ENCODE data around the gene TMEM63A.
A peak's percentile ranks its signal among the peaks of the same experiment; 100 is the strongest.
"Not testable (repeated sequence)": the region's sequence is repeated elsewhere in the genome, so short reads cannot be mapped to it uniquely, and the experiment has no call there.

The TMEM63A gene

GRCh38 chr1:225822655-225823403, 59.4 kb downstream of the TMEM63A start:
- DNase-seq (ENCODE audit: low read depth in 2 of 3, low spot score in 1 of 3): no peak

DNA sequence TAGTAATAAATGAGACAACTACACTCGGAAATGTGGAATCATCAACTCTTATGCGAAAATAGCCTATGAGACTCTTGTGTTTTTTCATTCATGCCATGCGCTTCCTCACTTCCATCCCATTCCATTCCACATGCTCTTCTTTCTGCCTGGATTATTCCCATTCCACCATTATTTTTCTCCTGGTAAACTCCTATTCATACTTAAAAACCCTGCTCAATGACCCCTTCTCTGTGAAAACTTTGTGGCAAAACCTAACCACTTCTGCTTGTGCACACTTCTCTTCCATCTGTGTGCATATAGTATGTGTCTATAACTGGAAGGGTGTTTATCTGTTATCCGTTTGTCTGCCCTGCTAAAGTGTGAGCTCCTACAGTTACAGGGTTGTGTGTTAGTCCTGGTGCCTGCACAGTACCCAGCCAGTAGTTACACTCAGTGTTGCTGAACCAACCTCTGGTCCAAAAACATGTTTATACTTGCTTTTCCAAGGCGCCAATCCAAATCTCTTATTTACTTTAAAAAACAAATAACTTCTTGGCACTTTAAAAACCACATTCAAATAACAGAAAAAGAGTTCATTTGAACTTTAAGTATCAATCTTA, 61.6 kb downstream of the TMEM63A start:
- DNase-seq (ENCODE audit: low read depth in 2 of 3, low spot score in 1 of 3): no peak

GRCh38 chr1:225819346-225820192, 62.6 kb downstream of the TMEM63A start:
- no peak for DNase-seq (ENCODE audit: low read depth in 2 of 3, low spot score in 1 of 3)

DNA sequence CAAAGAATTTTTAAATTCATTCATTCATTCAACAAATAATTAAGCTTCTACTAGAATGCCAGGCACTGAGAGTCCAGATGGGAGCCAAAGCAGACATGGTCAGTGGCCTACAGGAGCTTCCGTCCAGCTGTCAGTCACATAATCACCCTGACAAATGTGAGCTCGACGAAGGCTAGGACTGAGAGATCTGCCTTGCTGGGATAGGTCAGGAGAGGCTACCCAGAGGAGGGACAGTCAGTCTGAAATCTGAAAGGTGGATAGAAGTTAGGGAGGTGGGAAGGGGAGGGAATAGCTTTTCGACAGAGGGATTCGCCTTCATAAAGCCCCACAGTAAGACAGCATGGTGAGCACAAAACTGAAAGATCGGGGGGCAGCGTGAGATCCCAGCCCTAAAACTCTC, 64.0 kb downstream of the TMEM63A start:
- DNase-seq (ENCODE audit: low read depth in 2 of 3, low spot score in 1 of 3): no peak

- no peak for DNase-seq (ENCODE audit: low read depth in 2 of 3, low spot score in 1 of 3)
Observed at GRCh38 chr1:225817611-225818061, 64.5 kb downstream of the TMEM63A start.

GRCh38 chr1:225816643-225817538, 65.3 kb downstream of the TMEM63A start:
- no peak for DNase-seq (ENCODE audit: low read depth in 2 of 3, low spot score in 1 of 3)

DNA sequence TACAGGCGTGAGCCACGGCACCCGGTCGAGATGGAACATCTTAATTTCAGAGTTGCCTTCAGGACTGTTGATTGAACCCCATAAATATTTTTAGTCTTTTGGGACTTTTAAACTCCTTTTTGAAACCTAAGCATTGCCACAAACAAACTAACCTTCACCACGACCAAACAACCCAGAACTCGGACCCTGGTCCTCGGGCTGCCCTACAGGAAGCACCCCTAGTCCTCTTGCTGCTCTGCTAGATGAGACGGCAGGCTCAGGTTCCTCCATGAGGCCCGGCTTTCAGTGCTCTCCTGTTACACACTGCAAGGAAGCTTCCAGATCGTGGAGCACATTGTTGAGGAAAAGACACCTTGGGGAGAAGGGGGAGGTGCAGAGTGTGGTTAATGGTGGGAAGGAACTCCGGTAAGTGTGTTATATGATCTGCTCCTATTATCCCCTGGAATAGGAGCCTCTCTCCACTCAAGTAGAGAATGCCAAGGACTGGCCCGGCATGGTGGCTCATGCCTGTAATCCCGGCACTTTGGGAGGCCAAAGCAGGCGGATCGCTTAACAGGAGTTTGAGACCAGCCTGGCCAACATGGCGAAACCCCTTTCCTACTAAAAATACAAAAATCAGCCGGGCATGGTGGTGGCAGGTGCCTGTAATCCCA, 66.5 kb downstream of the TMEM63A start:
- DNase-seq (ENCODE audit: low read depth in 2 of 3, low spot score in 1 of 3): no peak

DNA sequence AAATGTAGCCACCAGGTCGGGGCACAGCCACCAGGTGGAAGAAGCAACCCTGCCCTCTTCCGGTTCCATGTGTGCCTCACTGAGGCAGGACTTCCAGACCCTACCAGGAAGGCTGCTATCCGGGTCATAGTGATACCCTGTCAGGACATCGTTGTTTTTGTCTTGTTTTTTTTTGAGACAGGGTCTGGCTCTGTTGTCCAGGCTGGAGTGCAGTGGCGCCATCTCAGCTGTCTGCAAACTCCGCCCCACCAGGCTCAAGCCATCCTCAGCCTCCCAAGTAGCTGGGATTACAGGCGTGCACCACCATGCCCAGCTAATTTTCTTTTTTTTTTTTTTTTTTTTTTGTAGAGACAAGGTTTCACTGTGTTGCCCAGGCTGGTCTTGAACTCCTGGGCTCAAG, 67.1 kb downstream of the TMEM63A start:
- DNase-seq (ENCODE audit: low read depth in 2 of 3, low spot score in 1 of 3): not testable (repeated sequence)

DNA sequence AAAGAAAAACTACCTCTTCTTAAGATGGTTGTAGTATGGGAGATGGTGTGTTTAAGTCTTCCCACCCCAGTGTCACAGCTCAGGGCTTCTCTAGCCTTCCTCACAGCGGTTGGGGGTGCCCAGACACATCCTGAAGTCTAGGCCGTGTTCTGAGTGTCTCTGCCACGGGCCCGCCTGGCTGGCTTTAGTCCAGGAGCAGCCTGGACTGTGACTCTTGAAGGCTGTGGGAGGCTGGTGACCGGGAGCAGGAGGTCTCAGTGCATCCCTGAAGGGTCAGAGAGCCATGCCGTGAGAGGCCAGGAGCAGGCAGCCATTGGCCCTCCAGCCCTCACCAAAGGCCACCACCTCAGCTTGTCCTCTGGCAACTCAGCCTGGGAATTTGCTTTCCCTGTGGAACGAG, 67.8 kb downstream of the TMEM63A start:
- no peak for DNase-seq (ENCODE audit: low read depth in 2 of 3, low spot score in 1 of 3)

DNA sequence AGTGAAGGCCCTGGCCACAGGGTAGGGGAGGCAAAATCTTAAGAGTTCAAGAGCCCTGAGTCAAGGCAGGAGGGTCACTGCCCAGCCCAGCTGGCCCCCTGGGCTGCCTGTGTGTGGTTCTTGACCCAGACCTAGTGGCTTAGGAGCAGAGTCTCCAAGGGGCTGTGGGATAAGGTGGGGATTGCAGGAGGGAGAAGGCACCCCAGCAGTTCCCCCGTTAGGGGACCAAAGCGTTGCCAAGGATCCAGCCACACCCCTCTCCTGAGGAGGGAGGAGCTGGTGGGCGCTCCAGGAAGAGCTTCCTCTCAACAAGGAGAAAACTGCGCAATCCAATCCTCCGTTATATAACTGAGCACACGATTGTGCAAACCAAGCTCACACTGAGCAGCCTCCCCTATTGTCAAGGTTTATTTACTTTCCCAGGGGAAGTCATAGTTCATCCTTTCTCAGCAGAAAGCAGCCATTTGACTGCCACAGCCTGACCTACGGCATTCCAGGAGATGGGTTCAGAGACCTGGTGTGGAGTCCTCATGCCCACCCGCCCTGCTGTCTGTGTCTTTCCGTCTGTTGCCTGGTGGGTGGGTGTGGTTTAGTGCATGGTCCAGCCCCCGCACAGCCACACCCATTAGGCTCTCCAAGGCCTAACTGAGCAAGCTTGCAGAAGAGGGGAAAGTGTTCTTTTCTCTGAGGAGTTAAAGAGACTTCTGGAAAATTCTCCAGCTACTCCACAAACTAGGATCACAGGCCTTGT, 68.8 kb downstream of the TMEM63A start:
- DNase-seq (ENCODE audit: low read depth in 2 of 3, low spot score in 1 of 3): no peak

GRCh38 chr1:225812488-225813213, 69.5 kb downstream of the TMEM63A start:
- DNase-seq (ENCODE audit: low read depth in 2 of 3, low spot score in 1 of 3): no peak

DNA sequence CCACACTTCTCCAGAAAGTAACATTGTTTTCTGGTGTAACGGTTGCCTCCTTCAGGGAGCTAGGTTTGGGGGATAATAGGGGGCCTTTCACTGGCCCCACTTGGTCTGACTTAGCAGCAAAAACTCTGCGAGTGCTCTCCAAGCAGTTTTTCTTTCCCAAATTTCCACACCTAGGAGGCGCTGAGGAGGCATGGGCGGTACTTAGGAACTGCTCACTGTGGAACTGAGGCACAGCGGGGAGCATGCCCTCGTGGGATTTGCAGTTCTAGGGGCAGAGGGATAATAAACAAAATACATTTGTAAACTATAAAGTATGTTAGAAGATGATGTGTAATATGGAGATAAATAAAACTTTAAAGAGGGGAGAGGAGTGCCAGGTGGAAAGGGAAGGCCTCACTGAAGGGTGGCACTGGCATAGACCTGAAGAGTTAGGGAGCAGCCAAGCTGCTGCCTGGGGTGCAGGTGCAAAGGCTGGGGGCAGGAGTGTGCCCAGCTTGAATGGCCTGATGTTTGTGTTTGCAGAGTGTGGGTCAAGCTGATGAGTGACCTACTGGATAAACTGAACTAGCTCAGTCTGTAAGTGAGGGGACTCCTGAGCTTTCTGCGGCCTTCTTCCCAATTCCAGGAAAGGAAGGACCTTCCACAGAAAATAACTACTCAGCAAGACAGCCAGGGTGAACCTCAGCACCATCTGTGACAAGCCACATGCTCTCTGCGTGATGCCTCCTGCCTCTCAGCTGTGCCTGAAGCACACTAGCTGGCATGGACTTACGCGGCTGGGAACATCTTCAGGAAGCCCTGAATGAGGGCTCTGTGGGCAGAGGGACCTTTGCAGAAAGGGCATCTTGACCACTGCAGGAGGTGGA, 70.3 kb downstream of the TMEM63A start:
- DNase-seq (ENCODE audit: low read depth in 2 of 3, low spot score in 1 of 3): no peak

DNA sequence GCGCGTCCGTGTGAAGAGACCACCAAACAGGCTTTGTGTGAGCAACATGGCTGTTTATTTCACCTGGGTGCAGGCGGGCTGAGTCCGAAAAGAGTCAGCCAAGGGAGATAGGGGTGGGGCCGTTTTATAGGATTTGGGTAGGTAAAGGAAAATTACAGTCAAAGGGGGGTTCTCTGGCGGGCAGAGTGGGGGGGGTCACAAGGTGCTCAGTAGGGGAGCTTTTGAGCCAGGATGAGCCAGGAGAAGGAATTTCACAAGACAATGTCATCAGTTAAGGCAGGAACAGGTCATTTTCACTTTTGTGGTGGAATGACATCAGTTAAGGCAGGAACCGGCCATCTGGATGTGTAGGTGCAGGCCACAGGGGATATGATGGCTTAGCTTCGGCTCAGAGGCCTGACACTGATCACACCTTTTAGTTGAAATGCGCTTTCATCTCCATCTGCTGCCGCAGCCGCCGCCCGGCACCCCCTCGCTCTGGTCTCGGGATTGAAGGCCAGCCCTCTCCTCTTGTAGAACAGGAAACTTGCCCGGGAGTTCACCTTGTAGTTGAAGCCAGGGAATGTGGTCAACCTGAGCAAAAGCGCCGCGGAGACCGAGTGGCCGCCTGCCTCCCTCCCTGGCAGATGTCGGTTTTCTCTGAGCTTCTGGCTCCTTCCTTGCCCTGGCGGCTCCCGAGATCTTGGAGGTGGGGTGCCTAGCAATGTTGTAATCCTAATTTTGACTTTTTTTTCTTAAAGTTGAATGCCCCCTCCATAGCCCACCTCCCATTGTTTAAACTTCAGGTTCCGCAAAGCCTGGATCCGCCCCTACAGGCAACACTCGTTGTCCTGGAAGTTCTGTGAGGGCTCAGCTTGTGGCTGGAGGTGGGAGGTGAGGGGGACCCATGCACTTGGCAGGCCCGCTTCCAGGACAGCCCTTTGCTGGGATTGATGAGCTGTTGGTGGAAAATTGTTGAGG, 71.3 kb downstream of the TMEM63A start:
- DNase-seq (ENCODE audit: low read depth in 2 of 3, low spot score in 1 of 3): not testable (repeated sequence)

DNA sequence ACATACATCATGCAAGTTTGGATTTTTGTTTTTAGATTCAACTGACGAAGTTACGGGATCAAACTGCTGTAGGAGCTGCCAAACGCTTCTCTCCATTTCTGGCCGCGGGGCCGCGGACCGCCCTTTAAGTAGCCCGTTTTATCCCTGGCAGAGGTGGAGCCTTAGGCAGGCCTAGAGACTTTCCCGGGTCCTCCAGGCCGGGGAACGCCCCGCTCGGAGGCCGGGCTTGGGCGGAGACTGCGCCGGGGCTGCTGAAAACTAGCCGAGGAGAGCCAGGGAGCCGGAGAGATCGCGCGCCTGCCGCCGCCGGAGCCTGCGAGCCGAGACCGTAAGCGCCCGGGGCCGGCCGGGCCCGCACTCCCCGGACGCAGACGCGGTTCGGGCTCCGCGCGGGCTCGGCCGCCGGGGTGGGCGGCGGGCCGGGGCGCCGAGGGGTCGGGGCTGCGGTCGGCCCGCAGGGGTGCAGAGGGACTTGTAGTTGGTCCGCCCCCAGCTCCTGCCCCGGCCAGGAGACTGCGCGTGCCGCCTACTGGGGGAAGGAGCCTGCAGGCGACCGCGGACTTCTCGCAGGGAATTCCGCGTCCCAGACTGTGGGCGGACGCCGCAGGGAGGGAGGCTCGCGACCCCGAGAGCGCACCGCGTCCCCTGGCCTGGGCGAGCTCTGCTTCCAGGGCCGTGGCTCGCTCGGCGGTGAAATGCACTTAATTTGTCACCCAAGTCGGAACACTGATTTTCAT, 72.2 kb downstream of the TMEM63A start, which contains the start of gene EPHX1:
Gene EPHX1 (plus strand): TSS at position 283 of the 737 bp plus-strand sequence. CDS start 18,606 bp downstream, outside the sequence.
- peak; percentile 50 to 74 (median 67) for DNase-seq (ENCODE audit: low read depth in 2 of 3, low spot score in 1 of 3)

DNA sequence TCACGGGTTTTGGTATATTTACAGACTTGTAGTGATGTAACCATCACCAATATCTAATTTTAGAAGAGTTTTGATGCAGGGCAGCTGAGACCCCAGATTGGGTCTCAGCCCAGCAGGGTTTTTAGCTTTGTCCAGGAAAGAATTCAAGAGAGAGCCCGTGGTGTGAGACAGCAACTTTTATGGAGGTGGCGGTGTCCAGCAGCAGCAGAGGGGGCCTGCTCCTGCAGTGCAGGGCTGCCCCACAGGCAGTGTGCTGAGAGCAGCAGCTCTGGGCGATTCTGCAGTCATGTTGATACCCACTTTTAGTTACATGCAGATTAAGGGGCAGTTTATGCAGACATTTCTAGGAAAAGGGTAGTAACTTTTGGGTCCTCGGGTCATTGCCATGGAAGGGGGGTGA, 74.0 kb downstream of the TMEM63A start:
- no peak for DNase-seq (ENCODE audit: low read depth in 2 of 3, low spot score in 1 of 3)

- DNase-seq (ENCODE audit: low read depth in 2 of 3, low spot score in 1 of 3): not testable (repeated sequence)
Observed at GRCh38 chr1:225806736-225807135, 75.4 kb downstream of the TMEM63A start.
